GM21360 (cell line): ENCODE measurements around the gene GPR39.

Experiments used
- ATAC-seq: cut with Tn5 transposase; IDR thresholded peaks from one replicate; pipeline ENCODE4 v1.9.1; 2021; ENCODE audit warnings: mild to moderate bottlenecking, moderate library complexity; ENCODE audit not compliant: unreplicated experiment

The GPR39 gene

GRCh38 chr2:132627536-132627935 lies 210.9 kb downstream of the GPR39 start:
- ATAC-seq: no peak

GRCh38 chr2:132632000-132632649 lies 215.5 kb downstream of the GPR39 start:
- ATAC-seq: no peak

GRCh38 chr2:132633635-132634034 lies 217.0 kb downstream of the GPR39 start:
- no peak for ATAC-seq

- ATAC-seq: no peak
Measured at GRCh38 chr2:132636346-132636745, 219.7 kb downstream of the GPR39 start.

- ATAC-seq: no peak
Measured at GRCh38 chr2:132638313-132639040, 221.9 kb downstream of the GPR39 start.

GRCh38 chr2:132640116-132640515 lies 223.5 kb downstream of the GPR39 start:
- no peak for ATAC-seq

- ATAC-seq: no peak
Measured at GRCh38 chr2:132641819-132642218, 225.2 kb downstream of the GPR39 start.

GRCh38 chr2:132642415-132642814 lies 225.8 kb downstream of the GPR39 start:
- ATAC-seq: no peak

GRCh38 chr2:132645176-132645575 lies 228.6 kb downstream of the GPR39 start:
- ATAC-seq: no peak

- no peak for ATAC-seq
Measured at GRCh38 chr2:132645722-132646539, 229.3 kb downstream of the GPR39 start.

- ATAC-seq: no peak
Measured at GRCh38 chr2:132646540-132647108, 230.0 kb downstream of the GPR39 start.

GRCh38 chr2:132651115-132652045 lies 234.8 kb downstream of the GPR39 start:
- ATAC-seq: no peak

GRCh38 chr2:132652474-132652873 lies 235.9 kb downstream of the GPR39 start:
- no peak for ATAC-seq

- ATAC-seq: no peak
Measured at GRCh38 chr2:132654335-132654734, 237.7 kb downstream of the GPR39 start.

GRCh38 chr2:132654968-132655367 lies 238.4 kb downstream of the GPR39 start:
- no peak for ATAC-seq

- no peak for ATAC-seq
Measured at GRCh38 chr2:132656266-132656975, 239.8 kb downstream of the GPR39 start.

GRCh38 chr2:132659331-132659730 lies 242.7 kb downstream of the GPR39 start:
- ATAC-seq: no peak

GRCh38 chr2:132662732-132663131 lies 246.1 kb downstream of the GPR39 start:
- ATAC-seq: no peak

GRCh38 chr2:132664096-132664495 lies 247.5 kb downstream of the GPR39 start:
- ATAC-seq: no peak
